ENCODE data around the gene ZNF157.
"Not testable (repeated sequence)": the region's sequence is repeated elsewhere in the genome, so short reads cannot be mapped to it uniquely, and the experiment has no call there.

The ZNF157 gene

GRCh38 chrX:47370278-47370677 lies at the start of gene ZNF157:
ZNF157 (plus strand) TSS chrX:47370578; CDS start chrX:47370669, 91 bp downstream.
- DNase-seq (ENCODE audit: low read depth in 3 of 3): no peak

- DNase-seq (ENCODE audit: low read depth in 3 of 3): no peak
These were observed 49.0 kb upstream of the ZNF157 start for GRCh38 chrX:47321386-47321785.

- DNase-seq (ENCODE audit: low read depth in 3 of 3): no peak
These were observed 48.5 kb upstream of the ZNF157 start for GRCh38 chrX:47321823-47322371.

- DNase-seq (ENCODE audit: low read depth in 3 of 3): no peak
These were observed 42.5 kb upstream of the ZNF157 start for GRCh38 chrX:47327902-47328301.

GRCh38 chrX:47332729-47333128 lies 37.6 kb upstream of the ZNF157 start:
- not testable (repeated sequence) for DNase-seq (ENCODE audit: low read depth in 3 of 3)

GRCh38 chrX:47351706-47352105 lies 18.7 kb upstream of the ZNF157 start:
- no peak for DNase-seq (ENCODE audit: low read depth in 3 of 3)

- no peak for DNase-seq (ENCODE audit: low read depth in 3 of 3)
These were observed 11.9 kb upstream of the ZNF157 start for GRCh38 chrX:47358387-47359065.

- DNase-seq (ENCODE audit: low read depth in 3 of 3): no peak
These were observed 9.8 kb upstream of the ZNF157 start for GRCh38 chrX:47360423-47361179.

GRCh38 chrX:47361538-47362511 lies 8.6 kb upstream of the ZNF157 start:
- no peak for DNase-seq (ENCODE audit: low read depth in 3 of 3)

- DNase-seq (ENCODE audit: low read depth in 3 of 3): peak; percentile 27 to 58 (median 51)
These were observed 4.2 kb upstream of the ZNF157 start for GRCh38 chrX:47366041-47366722.

- DNase-seq (ENCODE audit: low read depth in 3 of 3): no peak
These were observed 2.8 kb downstream of the ZNF157 start for GRCh38 chrX:47373198-47373597.

GRCh38 chrX:47380268-47380667 lies 9.9 kb downstream of the ZNF157 start:
- DNase-seq (ENCODE audit: low read depth in 3 of 3): peak in 2 of 3 donors; percentile 16 to 26

- DNase-seq (ENCODE audit: low read depth in 3 of 3): not testable (repeated sequence)
These were observed 10.5 kb downstream of the ZNF157 start for GRCh38 chrX:47380837-47381236.

- peak; percentile 31 to 72 (median 54) for DNase-seq (ENCODE audit: low read depth in 3 of 3)
These were observed 14.1 kb downstream of the ZNF157 start for GRCh38 chrX:47384502-47384901.

- no peak for DNase-seq (ENCODE audit: low read depth in 3 of 3)
These were observed 20.4 kb downstream of the ZNF157 start for GRCh38 chrX:47390780-47391179.

- no peak for DNase-seq (ENCODE audit: low read depth in 3 of 3)
These were observed 42.8 kb downstream of the ZNF157 start for GRCh38 chrX:47413179-47413594.

GRCh38 chrX:47420265-47420664 lies 49.9 kb downstream of the ZNF157 start:
- DNase-seq (ENCODE audit: low read depth in 3 of 3): no peak

GRCh38 chrX:47420962-47421361 lies 50.6 kb downstream of the ZNF157 start:
- DNase-seq (ENCODE audit: low read depth in 3 of 3): no peak

GRCh38 chrX:47422444-47422843 lies 52.1 kb downstream of the ZNF157 start:
- no peak for DNase-seq (ENCODE audit: low read depth in 3 of 3)

GRCh38 chrX:47430925-47431324 lies 60.5 kb downstream of the ZNF157 start:
- no peak for DNase-seq (ENCODE audit: low read depth in 3 of 3)

- DNase-seq (ENCODE audit: low read depth in 3 of 3): no peak
These were observed 76.1 kb downstream of the ZNF157 start for GRCh38 chrX:47446431-47446830.
